ENCODE data around the gene MRM3. TPM values are rescaled to one million over a fixed set of nuclear protein-coding genes. Genes with fewer than 3 reads are reported as not detected.
"Not testable (repeated sequence)": the region's sequence is repeated elsewhere in the genome, so short reads cannot be mapped to it uniquely, and the experiment has no call there.

MRM3 gene
- total RNA-seq, 2 donors from 2014 or later: 14.9 to 17.7 TPM

GRCh38 chr17:789931-790873, 8.0 kb downstream of the MRM3 start:
- DNase-seq (peak; percentile 82), ATAC-seq (peak; percentile 77 to 79)
- intact Hi-C loops (cut with DNase I): loop anchor here in 1 of 2 donors (5.0 to 10.0 kb wide), 2 partner anchors 55 to 267 kb away; no protein-coding TSS in a partner anchor

- intact Hi-C loops (cut with DNase I): loop anchor here in 1 of 2 donors (5.0 to 10.0 kb wide), 2 partner anchors 54 to 266 kb away; no protein-coding TSS in a partner anchor
- DNase-seq: peak; percentile 46
- not testable (repeated sequence) for ATAC-seq
These were observed 8.7 kb downstream of the MRM3 start for GRCh38 chr17:790874-791247.

GRCh38 chr17:791829-792228, 9.7 kb downstream of the MRM3 start:
- intact Hi-C loops (cut with DNase I): loop anchor here in 1 of 2 donors (5.0 to 10.0 kb wide), 2 partner anchors 53 to 265 kb away; no protein-coding TSS in a partner anchor
- DNase-seq (no peak), ATAC-seq (no peak)

GRCh38 chr17:792277-792676, 10.1 kb downstream of the MRM3 start:
- intact Hi-C loops (cut with DNase I): loop anchor here in 1 of 2 donors (5.0 to 10.0 kb wide), 2 partner anchors 53 to 265 kb away; no protein-coding TSS in a partner anchor
- DNase-seq (no peak), ATAC-seq (no peak)

GRCh38 chr17:794876-795275, 12.7 kb downstream of the MRM3 start:
- intact Hi-C loops (cut with DNase I): loop anchor here (2.0 to 10.0 kb wide), 4 partner anchors 50 to 262 kb away; partner anchors contain the start of gene NXN (in 1 of the 2)
- peak; percentile 61 to 69 for ATAC-seq
- peak; percentile 91 for DNase-seq

GRCh38 chr17:795276-795675, 13.1 kb downstream of the MRM3 start:
- intact Hi-C loops (cut with DNase I): loop anchor here (2.0 to 10.0 kb wide), 3 partner anchors 50 to 186 kb away; partner anchors contain the start of gene NXN (in 1 of the 2)
- ATAC-seq (peak in 1 of 2 donors; percentile 3), DNase-seq (no peak)

- intact Hi-C loops (cut with DNase I): loop anchor here (2.0 to 10.0 kb wide), 3 partner anchors 49 to 185 kb away; partner anchors contain the start of gene NXN (in 1 of the 2)
- no peak for DNase-seq
- no peak for ATAC-seq
These were observed 13.6 kb downstream of the MRM3 start for GRCh38 chr17:795721-796120.

- ATAC-seq (no peak), DNase-seq (no peak)
- intact Hi-C loops (cut with DNase I): loop anchor here (5.0 to 10.0 kb wide), 2 partner anchors 48 to 181 kb away; partner anchors contain the start of gene NXN (in 1 of the 2)
These were observed 14.5 kb downstream of the MRM3 start for GRCh38 chr17:796609-797008.

GRCh38 chr17:797236-797840, 15.2 kb downstream of the MRM3 start:
- intact Hi-C loops (cut with DNase I): loop anchor here (5.0 to 10.0 kb wide), 2 partner anchors 47 to 180 kb away; partner anchors contain the start of gene NXN (in 1 of the 2)
- DNase-seq (no peak), ATAC-seq (no peak)

- intact Hi-C loops (cut with DNase I): loop anchor here (5.0 to 10.0 kb wide), 2 partner anchors 47 to 179 kb away; partner anchors contain the start of gene NXN (in 1 of the 2)
- no peak for ATAC-seq
- no peak for DNase-seq
These were observed 16.1 kb downstream of the MRM3 start for GRCh38 chr17:798246-798645.

GRCh38 chr17:799261-799660, 17.1 kb downstream of the MRM3 start:
- intact Hi-C loops (cut with DNase I): loop anchor here (5.0 to 10.0 kb wide), 2 partner anchors 46 to 178 kb away; partner anchors contain the start of gene NXN (in 1 of the 2)
- DNase-seq (no peak), ATAC-seq (no peak)

- ATAC-seq (no peak), DNase-seq (no peak)
- intact Hi-C loops (cut with DNase I): no loop called here
These were observed 18.5 kb downstream of the MRM3 start for GRCh38 chr17:800446-801242.

GRCh38 chr17:801660-802059, 19.5 kb downstream of the MRM3 start:
- ATAC-seq: no peak
- intact Hi-C loops (cut with DNase I): no loop called here
- no peak for DNase-seq

- intact Hi-C loops (cut with DNase I): no loop called here
- no peak for ATAC-seq
- no peak for DNase-seq
These were observed 20.3 kb downstream of the MRM3 start for GRCh38 chr17:802481-802880.

GRCh38 chr17:802901-803881, 21.0 kb downstream of the MRM3 start:
- no peak for DNase-seq
- ATAC-seq: no peak
- intact Hi-C loops (cut with DNase I): no loop called here

- DNase-seq (no peak), ATAC-seq (peak in 1 of 2 donors; percentile 21)
- intact Hi-C loops (cut with DNase I): no loop called here
These were observed 22.6 kb downstream of the MRM3 start for GRCh38 chr17:804541-805435.

All from left cardiac atrium (tissue), 4 donors.